ENCODE data around the gene GMPR2.
"Not testable (repeated sequence)": the region's sequence is repeated elsewhere in the genome, so short reads cannot be mapped to it uniquely, and the experiment has no call there.

GMPR2 gene

GRCh38 chr14:24241829-24242443 lies 9.2 kb downstream of the GMPR2 start:
- DNase-seq (ENCODE audit: low read depth, low spot score) = peak; percentile 57
- peaks cover 22% of the 10 kb centered on the region for H3K36me3 ChIP-seq (ENCODE audit: control insufficient read depth, insufficient read depth, low read length)
- peak overlapping the region; percentile 81 for H3K4me3 ChIP-seq (ENCODE audit: low read length)
- no peak overlapping the region for H3K27ac ChIP-seq (ENCODE audit: low read length)
- H3K9me3 ChIP-seq (ENCODE audit: control insufficient read depth, insufficient read depth, low read length) = no peaks in the 10 kb centered on the region
- H3K27me3 ChIP-seq (ENCODE audit: control insufficient read depth, insufficient read depth, low read length) = no peaks in the 10 kb centered on the region
- WGBS (ENCODE audit: insufficient coverage, insufficient read length) = no CpG with 5 or more reads among the region's 39 CpGs
- H3K4me1 ChIP-seq (ENCODE audit: control insufficient read depth, insufficient read depth, low read length) = peaks cover 2% of the 10 kb centered on the region; the same call in 1 of the 2 replicates

- no peaks in the 10 kb centered on the region for H3K9me3 ChIP-seq (ENCODE audit: control insufficient read depth, insufficient read depth, low read length)
- H3K27me3 ChIP-seq (ENCODE audit: control insufficient read depth, insufficient read depth, low read length) = no peaks in the 10 kb centered on the region
- peaks cover 2% of the 10 kb centered on the region; the same call in 1 of the 2 replicates for H3K4me1 ChIP-seq (ENCODE audit: control insufficient read depth, insufficient read depth, low read length)
- no peak overlapping the region for H3K27ac ChIP-seq (ENCODE audit: low read length)
- peaks cover 11% of the 10 kb centered on the region for H3K36me3 ChIP-seq (ENCODE audit: control insufficient read depth, insufficient read depth, low read length)
- WGBS (ENCODE audit: insufficient coverage, insufficient read length) = no CpG with 5 or more reads among the region's 10 CpGs
- H3K4me3 ChIP-seq (ENCODE audit: low read length) = no peak overlapping the region; the same call in 1 of the 2 replicates
- DNase-seq (ENCODE audit: low read depth, low spot score) = no peak
Observed at GRCh38 chr14:24243336-24243836, 10.7 kb downstream of the GMPR2 start.

DNA sequence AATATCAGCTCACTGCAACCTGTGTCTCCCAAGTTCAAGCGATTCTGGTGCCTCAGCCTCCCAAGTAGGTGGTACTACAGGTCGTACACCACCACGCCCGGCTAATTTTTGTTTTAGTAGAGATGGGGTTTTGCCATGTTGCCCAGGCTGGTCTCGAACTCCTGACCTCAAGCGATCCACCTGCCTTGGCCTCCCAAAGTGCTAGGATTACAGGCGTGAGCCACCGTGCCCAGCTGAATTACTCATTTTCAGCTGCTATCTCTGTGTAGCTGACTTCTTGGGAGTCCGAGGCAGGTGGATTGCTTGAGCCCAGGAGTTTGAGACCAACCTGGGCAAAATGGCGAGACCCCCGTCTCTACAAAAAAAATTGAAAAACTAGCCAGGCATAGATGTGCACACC lies 12.6 kb downstream of the GMPR2 start:
- H3K4me1 ChIP-seq (ENCODE audit: control insufficient read depth, insufficient read depth, low read length); DNase-seq (ENCODE audit: low read depth, low spot score); H3K4me3 ChIP-seq (ENCODE audit: low read length); H3K9me3 ChIP-seq (ENCODE audit: control insufficient read depth, insufficient read depth, low read length); H3K27ac ChIP-seq (ENCODE audit: low read length); H3K36me3 ChIP-seq (ENCODE audit: control insufficient read depth, insufficient read depth, low read length); H3K27me3 ChIP-seq (ENCODE audit: control insufficient read depth, insufficient read depth, low read length): not testable (repeated sequence)
- WGBS (ENCODE audit: insufficient coverage, insufficient read length) = no CpG with 5 or more reads among the region's 11 CpGs

DNA sequence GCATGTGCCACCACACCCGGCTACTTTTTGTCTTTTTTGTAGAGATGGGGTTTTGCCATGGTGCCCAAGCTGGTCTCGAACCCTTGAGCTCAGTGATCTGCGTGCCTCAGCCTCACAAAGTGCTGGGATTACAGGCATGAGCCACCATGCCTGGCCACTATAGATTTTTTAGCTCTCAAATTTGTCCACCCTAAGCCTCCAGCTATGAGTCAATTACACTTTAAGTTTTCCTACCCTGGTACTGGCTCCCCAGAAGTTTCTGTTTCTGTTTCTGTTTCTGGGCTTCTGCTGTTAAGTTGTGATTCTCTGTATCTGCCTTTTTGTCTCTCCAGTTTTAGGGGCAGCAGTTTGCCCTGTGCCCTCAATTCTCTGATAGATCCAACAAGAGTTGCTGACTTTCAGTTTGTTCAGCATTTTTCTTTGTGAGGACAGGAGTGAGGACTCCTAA lies 14.1 kb downstream of the GMPR2 start:
- Histone ChIP-seq H3K36me3 (ENCODE audit: control insufficient read depth, insufficient read depth, low read length) (no peaks in the 10 kb centered on the region), H3K9me3 (ENCODE audit: control insufficient read depth, insufficient read depth, low read length) (no peaks in the 10 kb centered on the region), H3K4me1 (ENCODE audit: control insufficient read depth, insufficient read depth, low read length) (no peaks in the 10 kb centered on the region; the same call in 1 of the 2 replicates), H3K4me3 (ENCODE audit: low read length) (no peak overlapping the region), H3K27me3 (ENCODE audit: control insufficient read depth, insufficient read depth, low read length) (no peaks in the 10 kb centered on the region), H3K27ac (ENCODE audit: low read length) (no peak overlapping the region)
- no CpG with 5 or more reads among the region's 3 CpGs for WGBS (ENCODE audit: insufficient coverage, insufficient read length)
- DNase-seq (ENCODE audit: low read depth, low spot score) = no peak

DNA sequence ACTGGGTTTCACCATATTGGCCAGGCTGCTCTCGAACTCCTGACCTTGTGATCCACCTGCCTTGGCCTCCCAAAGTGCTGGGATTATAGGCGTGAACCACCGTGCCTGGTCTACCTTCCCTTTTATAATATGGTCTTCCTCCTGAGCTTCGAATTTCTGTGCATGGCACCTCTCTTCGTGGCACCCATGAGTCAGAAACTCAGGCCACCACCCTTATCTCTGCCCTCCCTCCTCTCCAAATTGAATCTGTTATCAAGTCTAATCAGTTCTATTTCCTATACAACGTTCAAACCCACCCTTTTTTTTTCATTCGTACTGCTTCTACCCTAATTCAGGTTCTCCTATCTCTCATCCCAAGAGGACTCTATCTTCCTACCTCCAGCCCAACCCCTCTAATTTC lies 14.7 kb downstream of the GMPR2 start:
- H3K27me3 ChIP-seq (ENCODE audit: control insufficient read depth, insufficient read depth, low read length) = no peaks in the 10 kb centered on the region
- WGBS (ENCODE audit: insufficient coverage, insufficient read length) = 100% methylated on average over 2 of the region's 7 CpGs
- no peaks in the 10 kb centered on the region; the same call in 1 of the 2 replicates for H3K4me1 ChIP-seq (ENCODE audit: control insufficient read depth, insufficient read depth, low read length)
- no peak overlapping the region for H3K27ac ChIP-seq (ENCODE audit: low read length)
- no peak overlapping the region for H3K4me3 ChIP-seq (ENCODE audit: low read length)
- no peak for DNase-seq (ENCODE audit: low read depth, low spot score)
- no peaks in the 10 kb centered on the region for H3K9me3 ChIP-seq (ENCODE audit: control insufficient read depth, insufficient read depth, low read length)
- H3K36me3 ChIP-seq (ENCODE audit: control insufficient read depth, insufficient read depth, low read length) = no peaks in the 10 kb centered on the region

DNA sequence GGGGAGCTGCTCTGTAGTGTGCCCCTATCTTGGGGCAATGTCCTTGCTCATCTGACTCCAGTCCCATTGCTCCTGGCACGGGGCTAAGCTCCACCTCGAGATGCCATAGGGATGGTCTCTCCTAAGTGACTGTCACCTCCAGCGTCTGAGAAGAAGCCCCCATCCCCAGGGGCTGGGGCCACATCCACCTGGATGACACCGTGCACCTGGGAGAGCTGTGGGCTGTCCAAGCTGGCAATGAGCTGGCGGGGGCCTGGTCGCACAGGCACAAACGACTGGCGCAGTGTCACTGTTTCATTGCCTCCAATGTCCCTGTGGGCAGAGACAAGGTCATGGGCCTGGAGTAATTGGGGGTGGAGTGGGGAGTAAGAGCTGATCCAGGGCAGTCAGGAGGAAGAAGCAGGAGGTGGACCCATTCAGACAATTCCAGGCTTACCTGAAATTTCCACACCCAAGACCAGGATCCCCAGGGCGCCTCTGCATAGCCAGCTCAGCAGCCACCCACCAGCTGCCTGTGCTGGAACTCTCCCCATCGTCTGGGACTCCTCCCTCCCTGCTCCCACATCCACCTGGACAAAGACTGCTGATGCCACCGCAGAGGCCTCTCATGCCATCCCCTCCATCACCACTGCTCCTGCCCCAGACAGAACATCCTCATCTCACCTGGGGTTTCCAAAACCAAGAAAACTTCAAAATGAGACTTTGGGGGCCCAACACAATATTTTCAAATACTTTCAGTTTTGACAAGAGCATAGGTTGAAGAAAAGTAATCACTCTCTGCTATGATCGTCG lies 16.7 kb downstream of the GMPR2 start:
- Histone ChIP-seq H3K4me1 (ENCODE audit: control insufficient read depth, insufficient read depth, low read length) (no peaks in the 10 kb centered on the region), H3K4me3 (ENCODE audit: low read length) (no peak overlapping the region), H3K27me3 (ENCODE audit: control insufficient read depth, insufficient read depth, low read length) (no peaks in the 10 kb centered on the region), H3K9me3 (ENCODE audit: control insufficient read depth, insufficient read depth, low read length) (no peaks in the 10 kb centered on the region), H3K27ac (ENCODE audit: low read length) (no peak overlapping the region), H3K36me3 (ENCODE audit: control insufficient read depth, insufficient read depth, low read length) (no peaks in the 10 kb centered on the region)
- no CpG with 5 or more reads among the region's 13 CpGs for WGBS (ENCODE audit: insufficient coverage, insufficient read length)
- DNase-seq (ENCODE audit: low read depth, low spot score) = no peak

DNA sequence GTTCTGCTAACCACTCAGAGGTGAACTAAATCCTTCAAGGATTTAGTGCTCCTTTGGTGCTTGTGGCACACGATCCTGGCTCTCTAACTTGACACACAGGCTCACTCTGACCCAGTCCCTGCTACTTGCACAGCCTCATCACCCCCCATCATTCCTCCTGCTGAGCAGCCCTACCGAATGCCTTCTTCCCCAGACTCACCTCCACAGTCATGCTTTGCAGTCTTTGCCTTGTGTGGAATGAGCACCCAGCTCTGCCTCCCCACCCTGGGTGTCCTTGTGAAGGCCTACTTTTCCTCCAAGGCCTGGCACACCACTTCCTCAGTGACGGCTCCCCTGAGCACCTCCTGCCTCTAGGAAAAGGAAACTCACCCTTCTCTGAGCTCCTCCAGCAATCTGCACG lies 17.6 kb downstream of the GMPR2 start:
- no peak overlapping the region for H3K4me3 ChIP-seq (ENCODE audit: low read length)
- H3K36me3 ChIP-seq (ENCODE audit: control insufficient read depth, insufficient read depth, low read length) = no peaks in the 10 kb centered on the region
- no peaks in the 10 kb centered on the region for H3K4me1 ChIP-seq (ENCODE audit: control insufficient read depth, insufficient read depth, low read length)
- no peak for DNase-seq (ENCODE audit: low read depth, low spot score)
- H3K27ac ChIP-seq (ENCODE audit: low read length) = no peak overlapping the region
- no peaks in the 10 kb centered on the region for H3K9me3 ChIP-seq (ENCODE audit: control insufficient read depth, insufficient read depth, low read length)
- no peaks in the 10 kb centered on the region for H3K27me3 ChIP-seq (ENCODE audit: control insufficient read depth, insufficient read depth, low read length)
- WGBS (ENCODE audit: insufficient coverage, insufficient read length) = no CpG with 5 or more reads among the region's 4 CpGs

DNA sequence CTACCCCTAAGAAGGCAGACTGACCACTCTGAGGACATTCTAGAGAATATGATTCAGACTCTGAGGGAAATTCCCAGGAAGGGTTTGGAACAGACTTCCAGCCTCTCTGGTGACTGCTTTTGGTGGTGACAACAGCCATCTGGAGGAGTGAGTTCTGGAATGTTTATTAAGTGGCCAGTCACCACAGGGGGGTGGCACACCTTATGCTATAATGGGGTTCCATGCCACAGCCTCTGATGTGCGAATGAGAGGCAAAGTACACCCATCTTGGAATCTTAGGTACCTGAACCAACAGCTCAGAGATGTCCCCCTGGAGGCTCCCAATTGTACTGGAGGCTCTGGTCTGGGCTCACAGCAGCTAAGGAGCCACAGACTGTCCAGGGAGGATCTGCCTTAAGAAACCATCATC lies 19.2 kb downstream of the GMPR2 start:
- no peaks in the 10 kb centered on the region for H3K27me3 ChIP-seq (ENCODE audit: control insufficient read depth, insufficient read depth, low read length)
- H3K4me3 ChIP-seq (ENCODE audit: low read length) = no peak overlapping the region
- DNase-seq (ENCODE audit: low read depth, low spot score) = no peak
- no peak overlapping the region for H3K27ac ChIP-seq (ENCODE audit: low read length)
- H3K9me3 ChIP-seq (ENCODE audit: control insufficient read depth, insufficient read depth, low read length) = no peaks in the 10 kb centered on the region
- H3K36me3 ChIP-seq (ENCODE audit: control insufficient read depth, insufficient read depth, low read length) = no peaks in the 10 kb centered on the region
- no CpG with 5 or more reads among the region's 1 CpG for whole genome bisulfite sequencing (ENCODE audit: insufficient coverage, insufficient read length)
- no peaks in the 10 kb centered on the region for H3K4me1 ChIP-seq (ENCODE audit: control insufficient read depth, insufficient read depth, low read length)

GRCh38 chr14:24252289-24253124 lies 19.8 kb downstream of the GMPR2 start:
- H3K4me3 ChIP-seq (ENCODE audit: low read length) = no peak overlapping the region
- no CpG with 5 or more reads among the region's 11 CpGs for WGBS (ENCODE audit: insufficient coverage, insufficient read length)
- H3K9me3 ChIP-seq (ENCODE audit: control insufficient read depth, insufficient read depth, low read length) = no peaks in the 10 kb centered on the region
- H3K27me3 ChIP-seq (ENCODE audit: control insufficient read depth, insufficient read depth, low read length) = no peaks in the 10 kb centered on the region
- no peak for DNase-seq (ENCODE audit: low read depth, low spot score)
- no peaks in the 10 kb centered on the region for H3K36me3 ChIP-seq (ENCODE audit: control insufficient read depth, insufficient read depth, low read length)
- no peak overlapping the region for H3K27ac ChIP-seq (ENCODE audit: low read length)
- H3K4me1 ChIP-seq (ENCODE audit: control insufficient read depth, insufficient read depth, low read length) = no peaks in the 10 kb centered on the region

DNA sequence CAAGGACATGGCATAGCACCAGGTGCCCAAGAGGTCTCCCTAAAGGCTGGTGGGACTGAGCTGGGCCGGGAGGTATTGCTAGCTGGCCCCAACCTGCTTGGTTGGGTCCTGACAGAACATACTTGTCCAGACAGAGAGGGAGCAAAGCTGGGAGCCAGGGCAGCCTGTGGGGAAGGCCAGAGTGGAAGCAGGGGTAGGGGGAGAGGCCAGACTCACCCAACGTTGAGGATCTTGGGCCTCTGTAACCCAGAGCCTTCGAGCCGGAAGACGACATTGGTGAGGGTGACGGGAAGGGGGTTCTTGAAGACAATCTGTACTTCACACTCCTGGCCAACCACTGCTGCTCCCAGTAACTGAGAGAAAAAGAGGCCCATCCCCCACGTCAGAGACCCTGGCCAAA lies 21.2 kb downstream of the GMPR2 start:
- no peak for DNase-seq (ENCODE audit: low read depth, low spot score)
- Histone ChIP-seq H3K9me3 (ENCODE audit: control insufficient read depth, insufficient read depth, low read length) (no peaks in the 10 kb centered on the region), H3K4me3 (ENCODE audit: low read length) (no peak overlapping the region), H3K27ac (ENCODE audit: low read length) (no peak overlapping the region), H3K27me3 (ENCODE audit: control insufficient read depth, insufficient read depth, low read length) (no peaks in the 10 kb centered on the region), H3K36me3 (ENCODE audit: control insufficient read depth, insufficient read depth, low read length) (no peaks in the 10 kb centered on the region), H3K4me1 (ENCODE audit: control insufficient read depth, insufficient read depth, low read length) (no peaks in the 10 kb centered on the region)
- no CpG with 5 or more reads among the region's 7 CpGs for WGBS (ENCODE audit: insufficient coverage, insufficient read length)
